ENCODE results near the gene CHRNB1. TPM values are rescaled to one million over a fixed set of nuclear protein-coding genes. Genes with fewer than 3 reads are reported as not detected.

The CHRNB1 gene
- total and polyA plus RNA-seq, 10 of the 15 experiments (the other 5 are each of a cell fraction or from before 2014, with no cell fraction given): 5.8 to 14.8 (median 11.3) TPM

GRCh38 chr17:7417056-7417655 lies 27.7 kb upstream of the CHRNB1 start:
- Histone ChIP-seq H3K4me2 (ENCODE audit: control insufficient read depth, insufficient read depth) (no peak overlapping the region), H2AFZ (ENCODE audit: control insufficient read depth, low read depth, low read length) (no peak overlapping the region), H3K79me2 (ENCODE audit: control insufficient read depth, insufficient read depth, low read length) (no peaks in the 10 kb centered on the region), H3K27me3 (replicated peaks in 1 of 2; ENCODE audit: control insufficient read depth in 2 of 2, insufficient read depth in 2 of 2, low read length in 1 of 2) (no peaks in the 10 kb centered on the region; a peak in 2 of 4 replicates), H3K9me3 (replicated peaks; ENCODE audit: control insufficient read depth, insufficient read depth, low read length) (no peaks in the 10 kb centered on the region), H3K9ac (ENCODE audit: control insufficient read depth, insufficient read depth, low read length) (no peak overlapping the region), H4K20me1 (ENCODE audit: control insufficient read depth, insufficient read depth) (no peaks in the 10 kb centered on the region), H3K4me1 (ENCODE audit: control insufficient read depth, insufficient read depth, low read length) (no peaks in the 10 kb centered on the region), H3K4me3 (no peak overlapping the region), H3K27ac (ENCODE audit: control insufficient read depth, insufficient read depth) (no peak overlapping the region), H3K36me3 (ENCODE audit: control insufficient read depth in 2 of 2, insufficient read depth in 2 of 2, low read length in 1 of 2) (no peaks in the 10 kb centered on the region)
- 76% methylated on average over 34 of the region's 54 CpGs for WGBS (ENCODE audit: insufficient coverage, insufficient replicate concordance, low lambda C conversion rate, missing lambda C conversion rate)
- DNase-seq (ENCODE audit: low read depth, low spot score) (no peak), FAIRE-seq (no peak), ATAC-seq (no peak)
- CTCF ChIA-PET: no interaction called here
- no peak for TF ChIP-seq CREB1 (IDR thresholded peaks at IDR 0.05; ENCODE audit: low read depth)
- TF ChIP-seq, protein P1, sequence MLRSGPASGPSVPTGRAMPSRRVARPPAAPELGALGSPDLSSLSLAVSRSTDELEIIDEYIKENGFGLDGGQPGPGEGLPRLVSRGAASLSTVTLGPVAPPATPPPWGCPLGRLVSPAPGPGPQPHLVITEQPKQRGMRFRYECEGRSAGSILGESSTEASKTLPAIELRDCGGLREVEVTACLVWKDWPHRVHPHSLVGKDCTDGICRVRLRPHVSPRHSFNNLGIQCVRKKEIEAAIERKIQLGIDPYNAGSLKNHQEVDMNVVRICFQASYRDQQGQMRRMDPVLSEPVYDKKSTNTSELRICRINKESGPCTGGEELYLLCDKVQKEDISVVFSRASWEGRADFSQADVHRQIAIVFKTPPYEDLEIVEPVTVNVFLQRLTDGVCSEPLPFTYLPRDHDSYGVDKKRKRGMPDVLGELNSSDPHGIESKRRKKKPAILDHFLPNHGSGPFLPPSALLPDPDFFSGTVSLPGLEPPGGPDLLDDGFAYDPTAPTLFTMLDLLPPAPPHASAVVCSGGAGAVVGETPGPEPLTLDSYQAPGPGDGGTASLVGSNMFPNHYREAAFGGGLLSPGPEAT (IDR thresholded peaks at IDR 0.05; ENCODE audit: low read depth): no peak
- TF ChIP-seq LARP7 (IDR thresholded peaks at IDR 0.05): no peak
- no peak for TF ChIP-seq E4F1 (IDR thresholded peaks at IDR 0.05; ENCODE audit: borderline replicate concordance, partially characterized antibody)
- BruUV-seq (replicated peaks): no TSS peak
- RAD21 ChIA-PET (ENCODE audit: unreplicated experiment): no interaction called here
- in situ Hi-C loops (cut with MboI) (no loop called here), intact Hi-C loops (cut with micrococcal nuclease; ENCODE audit: unreplicated experiment) (no loop called here)
- POLR2A ChIA-PET: no interaction called here
- SMC1A ChIA-PET (ENCODE audit: uncharacterized antibody, unreplicated experiment): no interaction called here

All from GM12878 (cell line).